ENCODE results near the gene KIF25.
"Not testable (repeated sequence)": the region's sequence is repeated elsewhere in the genome, so short reads cannot be mapped to it uniquely, and the experiment has no call there.

Gene KIF25

GRCh38 chr6:167993831-167994230, 3.6 kb upstream of the KIF25 start:
- DNase-seq, result no peak

GRCh38 chr6:167995302-167995701, 2.2 kb upstream of the KIF25 start:
- no peak for DNase-seq

GRCh38 chr6:167995731-167996151, 1.7 kb upstream of the KIF25 start:
- no peak for DNase-seq

- DNase-seq, result no peak
Observed at GRCh38 chr6:167996424-167997199, 859 bp upstream of the KIF25 start.

GRCh38 chr6:167998215-167998614, 744 bp downstream of the KIF25 start:
- DNase-seq, result no peak

GRCh38 chr6:168000198-168001028, 2.9 kb downstream of the KIF25 start:
- DNase-seq, result no peak

- no peak for DNase-seq
Observed at GRCh38 chr6:168001029-168001332, 3.5 kb downstream of the KIF25 start.

- DNase-seq, result not testable (repeated sequence)
Observed at GRCh38 chr6:168001514-168001913, 4.0 kb downstream of the KIF25 start.

GRCh38 chr6:168002804-168003203, 5.3 kb downstream of the KIF25 start:
- DNase-seq, result no peak

- DNase-seq, result no peak
Observed at GRCh38 chr6:168004023-168004422, 6.6 kb downstream of the KIF25 start.

GRCh38 chr6:168004945-168005344, 7.5 kb downstream of the KIF25 start:
- no peak for DNase-seq

- no peak for DNase-seq
Observed at GRCh38 chr6:168005796-168006195, 8.3 kb downstream of the KIF25 start.

- DNase-seq, result no peak
Observed at GRCh38 chr6:168007592-168008338, 10.3 kb downstream of the KIF25 start.

- DNase-seq, result no peak
Observed at GRCh38 chr6:168009331-168009730, 11.9 kb downstream of the KIF25 start.

GRCh38 chr6:168011291-168011690, 13.8 kb downstream of the KIF25 start:
- no peak for DNase-seq

GRCh38 chr6:168012431-168013249, 15.2 kb downstream of the KIF25 start:
- DNase-seq, result no peak

GRCh38 chr6:168013250-168013915, 15.9 kb downstream of the KIF25 start:
- no peak for DNase-seq

GRCh38 chr6:168014428-168014827, 17.0 kb downstream of the KIF25 start:
- no peak for DNase-seq

- no peak for DNase-seq
Observed at GRCh38 chr6:168015009-168015408, 17.5 kb downstream of the KIF25 start.

GRCh38 chr6:168015482-168016175, 18.2 kb downstream of the KIF25 start:
- no peak for DNase-seq

GRCh38 chr6:168016176-168016620, 18.7 kb downstream of the KIF25 start:
- DNase-seq, result no peak

Measured in right kidney (tissue), 1 donor.